HG02885 (cell line): ENCODE data around the gene GEN1.

Experiments used
- ATAC-seq: cut with Tn5 transposase; IDR thresholded peaks from one replicate; pipeline ENCODE4 v1.9.1; 2021; ENCODE audit warnings: mild to moderate bottlenecking; ENCODE audit not compliant: unreplicated experiment, poor library complexity

Gene GEN1

GRCh38 chr2:17793296-17793695 lies 39.4 kb downstream of the GEN1 start:
- ATAC-seq: no peak

GRCh38 chr2:17793803-17794354 lies 39.9 kb downstream of the GEN1 start:
- no peak for ATAC-seq

DNA sequence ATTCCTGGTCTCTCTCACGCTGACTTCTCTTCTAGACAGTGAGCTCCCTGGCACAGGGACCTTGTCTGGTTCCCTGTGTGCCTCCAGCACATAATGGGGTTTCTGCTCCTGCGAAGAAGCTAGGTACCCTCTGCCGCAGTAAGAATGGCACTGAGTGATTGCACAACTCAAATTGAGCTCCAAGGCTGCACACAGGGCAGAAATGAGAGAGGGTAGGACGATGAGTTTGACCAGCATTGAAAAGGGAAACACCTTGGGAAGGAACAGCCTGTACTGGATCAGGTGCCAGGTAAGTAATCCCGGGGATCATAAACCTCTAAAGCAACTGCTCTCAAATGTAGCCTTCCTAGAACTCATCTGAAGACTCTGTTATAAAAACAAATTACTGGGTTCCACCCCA lies 41.4 kb downstream of the GEN1 start:
- no peak for ATAC-seq

GRCh38 chr2:17798338-17798737 lies 44.4 kb downstream of the GEN1 start:
- ATAC-seq: no peak

GRCh38 chr2:17799301-17800120 lies 45.6 kb downstream of the GEN1 start:
- no peak for ATAC-seq

GRCh38 chr2:17800219-17800618 lies 46.3 kb downstream of the GEN1 start:
- ATAC-seq: no peak

- no peak for ATAC-seq
Measured at GRCh38 chr2:17800693-17801458, 46.9 kb downstream of the GEN1 start.

DNA sequence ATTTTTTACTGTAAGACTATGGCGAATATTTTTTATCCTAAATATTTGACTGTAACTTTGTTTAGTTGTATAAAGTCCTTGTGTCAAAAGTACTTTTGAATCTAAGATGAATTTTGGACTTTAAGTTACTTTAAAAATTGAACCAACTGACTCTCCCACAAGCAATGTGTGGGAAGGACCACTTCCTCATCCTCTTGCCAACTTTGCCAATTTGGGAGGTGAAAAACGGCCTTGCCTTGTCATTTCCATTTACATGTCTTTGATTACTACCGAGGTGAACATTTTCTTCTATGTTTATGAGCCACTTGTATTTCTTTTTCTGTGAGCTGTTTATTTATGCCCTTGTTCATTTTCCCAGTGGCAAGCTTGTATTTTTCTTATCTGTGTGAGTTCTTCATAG lies 49.6 kb downstream of the GEN1 start:
- no peak for ATAC-seq

DNA sequence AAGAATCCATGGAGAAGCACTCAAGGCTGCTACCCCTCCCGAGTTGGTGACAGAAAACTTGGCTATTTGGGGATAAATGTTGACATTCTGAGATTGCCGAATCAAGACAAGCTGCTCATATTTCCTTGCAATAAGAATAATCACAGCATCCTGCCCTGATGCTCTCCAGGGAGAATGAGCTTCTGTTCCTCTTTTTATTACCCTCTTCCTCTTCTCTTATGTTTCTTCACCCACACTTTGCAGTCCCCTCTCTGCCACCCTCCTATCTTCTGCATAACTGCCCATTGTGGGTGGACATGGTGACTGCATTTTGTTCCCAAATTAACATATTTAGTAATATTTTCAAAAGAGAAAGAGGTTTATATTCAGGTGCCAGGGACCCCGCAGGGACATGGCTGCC lies 50.4 kb downstream of the GEN1 start:
- peak; percentile 76 for ATAC-seq

DNA sequence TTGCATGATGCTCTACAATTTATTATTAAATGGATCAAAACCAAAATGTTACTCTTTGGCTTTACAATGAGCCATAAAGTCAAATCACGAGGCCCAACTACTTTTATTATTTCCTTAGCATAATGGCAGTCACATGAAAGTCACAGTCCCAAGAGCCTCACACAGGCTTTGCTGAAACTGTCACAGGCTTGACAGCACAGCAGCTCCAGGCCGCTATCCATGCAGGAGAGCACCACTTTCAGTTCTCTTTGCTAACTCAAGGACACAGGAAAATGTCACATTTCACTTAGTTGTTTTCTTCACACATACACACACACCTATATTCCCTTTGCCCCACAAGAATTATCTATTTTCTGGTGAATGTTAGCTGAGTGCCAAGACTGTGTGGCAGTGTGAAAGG lies 51.2 kb downstream of the GEN1 start:
- peak; percentile 31 for ATAC-seq

DNA sequence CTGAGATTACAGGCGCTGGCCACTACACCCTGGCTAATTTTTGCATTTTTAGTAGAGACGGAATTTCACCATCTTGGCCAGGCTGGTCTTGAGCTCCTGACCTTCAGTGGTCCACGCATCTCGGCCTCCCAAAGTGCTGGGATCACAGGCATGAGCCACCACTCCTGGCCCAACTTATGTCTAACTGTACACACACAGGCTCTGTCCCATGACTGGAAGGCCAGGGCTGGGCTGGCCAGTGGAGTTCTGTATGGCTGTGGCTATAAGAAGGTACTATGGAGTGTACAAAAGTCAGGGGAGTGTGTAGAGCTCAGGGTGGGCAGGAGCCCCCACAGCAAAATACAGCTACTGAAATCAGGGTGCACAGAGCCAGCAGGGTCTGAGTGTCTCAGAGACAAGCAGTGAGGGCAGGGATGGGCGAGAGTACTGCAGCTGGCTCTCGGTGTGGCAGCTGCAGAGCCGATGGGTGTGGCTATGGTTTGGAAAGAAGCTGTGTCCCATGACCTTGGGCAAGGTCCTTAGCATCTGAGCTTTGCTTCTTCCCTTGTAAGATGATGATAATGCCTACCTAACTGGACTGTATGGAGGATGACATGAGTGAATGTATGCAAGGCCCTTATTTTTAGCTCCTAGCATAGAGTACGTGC lies 51.9 kb downstream of the GEN1 start:
- ATAC-seq: no peak

DNA sequence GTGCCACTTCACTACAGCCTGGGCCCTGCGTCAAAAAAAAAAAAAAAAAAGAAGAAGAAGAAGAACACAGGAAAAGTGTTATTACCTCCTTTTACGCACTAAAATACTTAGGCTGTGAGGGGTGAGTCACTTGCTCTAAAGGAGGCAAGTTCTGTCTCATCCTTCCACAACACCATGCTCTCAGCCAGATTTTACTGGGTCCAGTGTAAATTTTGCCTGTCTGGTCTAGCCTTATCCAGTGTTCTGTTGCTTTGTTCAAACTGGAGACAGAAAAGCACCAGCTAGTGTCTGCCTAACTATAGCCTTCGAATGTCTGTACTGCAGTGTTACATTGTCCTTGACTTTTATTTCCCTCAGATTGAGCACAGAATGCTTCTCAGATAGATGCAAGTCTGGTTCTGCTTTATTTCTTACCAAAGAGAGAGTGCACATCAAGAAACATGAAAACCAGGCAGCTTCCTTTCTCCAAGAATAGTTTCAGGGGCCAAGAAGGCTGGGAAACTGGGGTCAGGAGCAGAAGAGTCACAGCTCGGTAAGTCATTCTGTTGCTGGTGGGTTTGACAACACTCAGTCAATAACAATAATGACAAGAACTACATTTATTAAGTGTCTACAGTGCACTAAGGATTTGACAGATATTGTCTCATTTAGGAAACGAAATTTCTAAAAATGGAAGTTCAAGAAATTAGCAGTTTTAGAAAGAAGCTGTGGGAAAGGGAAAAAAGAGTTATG lies 59.2 kb downstream of the GEN1 start:
- peak; percentile 41 for ATAC-seq

GRCh38 chr2:17813742-17814473 lies 60.0 kb downstream of the GEN1 start:
- ATAC-seq: peak; percentile 90

DNA sequence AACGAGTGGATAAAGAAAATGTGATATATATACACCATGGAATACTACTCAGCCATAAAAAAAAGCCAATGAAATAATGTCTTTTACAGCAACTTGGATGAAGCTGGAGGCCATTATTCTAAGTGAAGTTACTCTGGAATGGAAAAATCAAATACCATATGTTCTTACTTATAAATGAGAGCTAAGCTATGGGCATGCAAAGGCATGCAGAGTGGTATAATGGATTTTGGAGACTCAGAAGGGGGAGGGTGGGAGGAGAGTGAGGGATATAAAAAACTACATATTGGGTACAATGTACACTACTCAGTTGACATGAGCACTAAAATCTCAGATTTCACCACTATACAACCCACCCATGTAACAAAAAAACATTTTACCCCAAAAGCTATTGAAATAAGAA lies 60.7 kb downstream of the GEN1 start:
- ATAC-seq: no peak

- peak; percentile 36 for ATAC-seq
Measured at GRCh38 chr2:17815468-17816184, 61.7 kb downstream of the GEN1 start.

- no peak for ATAC-seq
Measured at GRCh38 chr2:17816396-17817245, 62.7 kb downstream of the GEN1 start, which contains the start of gene MSGN1. TSS of gene MSGN1 (plus strand) at chr2:17816460. CDS start at chr2:17816519, 59 bp downstream.

- ATAC-seq: no peak
Measured at GRCh38 chr2:17818235-17818815, 64.4 kb downstream of the GEN1 start.

- no peak for ATAC-seq
Measured at GRCh38 chr2:17821080-17821479, 67.1 kb downstream of the GEN1 start.
